GM13976 (cell line): ENCODE results near the gene YY1.
"Not testable (repeated sequence)": the region's sequence is repeated elsewhere in the genome, so short reads cannot be mapped to it uniquely, and the experiment has no call there.

Experiments
- DNase-seq: peaks from one replicate; pipeline ENCODE4 v3.0.0; 2012; ENCODE audit warnings: low spot score
- CTCF ChIP-seq: IDR thresholded peaks from 2 replicates; pipeline ENCODE4 v1.5.1; 2012; ENCODE audit warnings: borderline replicate concordance, mild to moderate bottlenecking; ENCODE audit not compliant: insufficient read depth; ENCODE audit errors: extremely low read depth, missing control alignments, control extremely low read depth
- in situ Hi-C: fragments of 300-500 bp; cut with MboI; formaldehyde crosslinking; loops from one replicate; pipeline ENCODE4 v1.12.0; 2022; ENCODE audit warnings: low sequenced_read_pairs, mixed read lengths, inconsistent platforms; ENCODE audit not compliant: unreplicated experiment

Gene YY1

DNA sequence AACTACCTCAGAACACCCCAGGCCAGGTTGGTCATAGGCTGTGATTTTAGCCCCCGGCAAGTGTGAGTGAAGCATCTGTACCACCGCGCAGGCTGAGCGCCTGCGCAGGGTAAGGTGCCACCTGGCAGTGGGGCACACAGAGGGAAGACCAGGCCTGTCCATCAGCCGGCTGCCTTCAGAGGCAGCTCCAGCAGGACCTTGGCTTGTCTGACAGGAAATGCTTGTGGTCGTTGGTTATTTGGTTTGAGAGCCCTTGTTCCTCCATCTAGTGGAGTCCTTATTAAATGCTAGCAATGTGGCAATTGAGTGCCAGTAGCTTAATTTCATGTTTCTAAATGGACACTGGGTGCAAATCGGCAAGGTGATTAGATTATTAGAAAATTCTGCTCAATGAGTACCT lies 39.8 kb downstream of the YY1 start:
- no peak for TF ChIP-seq CTCF
- DNase-seq = peak; percentile 58
- in situ Hi-C loops = loop anchor here (25.0 kb wide), 1 partner anchor 359 kb away; no protein-coding TSS in a partner anchor

GRCh38 chr14:100279133-100279532 lies 40.2 kb downstream of the YY1 start:
- TF ChIP-seq CTCF = no peak
- in situ Hi-C loops = loop anchor here (25.0 kb wide), 1 partner anchor 358 kb away; no protein-coding TSS in a partner anchor
- no peak for DNase-seq

DNA sequence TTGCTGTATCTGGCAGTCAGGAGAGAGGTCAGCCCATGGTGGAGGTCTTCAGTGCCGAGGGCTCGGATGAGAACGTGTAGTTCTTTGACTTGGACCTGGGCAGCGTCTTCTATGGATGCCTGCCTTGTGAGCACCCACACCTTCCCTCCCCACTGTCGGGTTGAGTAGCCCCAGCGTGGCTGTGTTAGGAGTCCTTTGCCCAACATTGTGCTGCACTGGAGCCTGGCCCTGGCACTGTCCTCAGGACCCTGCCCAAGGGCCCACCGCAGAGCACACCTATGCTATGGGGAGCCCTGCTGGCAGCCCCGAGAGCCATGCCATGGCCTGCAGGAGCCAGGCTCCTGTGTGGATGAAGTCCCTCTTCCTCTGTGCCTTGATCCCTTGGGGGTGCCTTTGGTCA lies 40.6 kb downstream of the YY1 start:
- DNase-seq = no peak
- TF ChIP-seq CTCF = no peak
- in situ Hi-C loops = loop anchor here (25.0 kb wide), 1 partner anchor 358 kb away; no protein-coding TSS in a partner anchor

- in situ Hi-C loops = loop anchor here (25.0 kb wide), 1 partner anchor 356 kb away; no protein-coding TSS in a partner anchor
- DNase-seq = no peak
- TF ChIP-seq CTCF = no peak
Measured at GRCh38 chr14:100281286-100282082, 42.5 kb downstream of the YY1 start.

- in situ Hi-C loops = loop anchor here (25.0 kb wide), 1 partner anchor 355 kb away; no protein-coding TSS in a partner anchor
- no peak for DNase-seq
- no peak for TF ChIP-seq CTCF
Measured at GRCh38 chr14:100282083-100282350, 43.1 kb downstream of the YY1 start.

GRCh38 chr14:100282766-100283419 lies 43.9 kb downstream of the YY1 start:
- in situ Hi-C loops = loop anchor here (25.0 kb wide), 1 partner anchor 354 kb away; no protein-coding TSS in a partner anchor
- TF ChIP-seq CTCF = no peak

GRCh38 chr14:100283436-100283835 lies 44.5 kb downstream of the YY1 start:
- in situ Hi-C loops = loop anchor here (25.0 kb wide), 1 partner anchor 354 kb away; no protein-coding TSS in a partner anchor

More at GRCh38 chr14:100282766-100283419, 43.9 kb downstream of the YY1 start:
- DNase-seq = no peak

More at GRCh38 chr14:100283436-100283835, 44.5 kb downstream of the YY1 start:
- not testable (repeated sequence) for DNase-seq
